Fibroblast of pulmonary artery (primary cell): ENCODE measurements around the gene METAP1D.

Source experiments
- DNase-seq: peaks from one replicate; pipeline ENCODE4 v3.0.0-alpha.2; 2010; ENCODE audit warnings: low read depth
- H3K4me3 ChIP-seq: replicated peaks from 2 replicates; pipeline ENCODE4 v1.5.1; 2011; ENCODE audit warnings: low read depth, mild to moderate bottlenecking, control low read depth, low read length, moderate library complexity
- CTCF ChIP-seq: IDR thresholded peaks from 2 replicates; pipeline ENCODE4 v1.5.1; 2011; ENCODE audit warnings: mild to moderate bottlenecking, control low read depth, low read length, inconsistent platforms; ENCODE audit errors: missing control alignments

Gene METAP1D

GRCh38 chr2:172087207-172087779, 87.5 kb downstream of the METAP1D start:
- peak overlapping the region; percentile 53 for H3K4me3 ChIP-seq
- no peak for TF ChIP-seq CTCF
- no peak for DNase-seq

GRCh38 chr2:172087780-172088244, 88.1 kb downstream of the METAP1D start:
- peak overlapping the region; percentile 53 for H3K4me3 ChIP-seq
- TF ChIP-seq CTCF: no peak
- no peak for DNase-seq

GRCh38 chr2:172088245-172089004, 88.7 kb downstream of the METAP1D start:
- no peak for DNase-seq
- H3K4me3 ChIP-seq: peak overlapping the region; percentile 12
- TF ChIP-seq CTCF: no peak

GRCh38 chr2:172089005-172089504, 89.3 kb downstream of the METAP1D start:
- DNase-seq: no peak
- no peak overlapping the region for H3K4me3 ChIP-seq
- TF ChIP-seq CTCF: no peak

GRCh38 chr2:172089633-172090032, 89.9 kb downstream of the METAP1D start:
- TF ChIP-seq CTCF: no peak
- no peak overlapping the region for H3K4me3 ChIP-seq
- DNase-seq: no peak

GRCh38 chr2:172090044-172090961, 90.5 kb downstream of the METAP1D start:
- no peak overlapping the region for H3K4me3 ChIP-seq
- no peak for TF ChIP-seq CTCF
- no peak for DNase-seq
